ENCODE data around the gene DNAJB9. TPM values are rescaled to one million over a fixed set of nuclear protein-coding genes. Genes with fewer than 3 reads are reported as not detected.

The DNAJB9 gene
- total and polyA plus RNA-seq, 12 donors, result 8.4 to 175 (median 44.9) TPM

DNA sequence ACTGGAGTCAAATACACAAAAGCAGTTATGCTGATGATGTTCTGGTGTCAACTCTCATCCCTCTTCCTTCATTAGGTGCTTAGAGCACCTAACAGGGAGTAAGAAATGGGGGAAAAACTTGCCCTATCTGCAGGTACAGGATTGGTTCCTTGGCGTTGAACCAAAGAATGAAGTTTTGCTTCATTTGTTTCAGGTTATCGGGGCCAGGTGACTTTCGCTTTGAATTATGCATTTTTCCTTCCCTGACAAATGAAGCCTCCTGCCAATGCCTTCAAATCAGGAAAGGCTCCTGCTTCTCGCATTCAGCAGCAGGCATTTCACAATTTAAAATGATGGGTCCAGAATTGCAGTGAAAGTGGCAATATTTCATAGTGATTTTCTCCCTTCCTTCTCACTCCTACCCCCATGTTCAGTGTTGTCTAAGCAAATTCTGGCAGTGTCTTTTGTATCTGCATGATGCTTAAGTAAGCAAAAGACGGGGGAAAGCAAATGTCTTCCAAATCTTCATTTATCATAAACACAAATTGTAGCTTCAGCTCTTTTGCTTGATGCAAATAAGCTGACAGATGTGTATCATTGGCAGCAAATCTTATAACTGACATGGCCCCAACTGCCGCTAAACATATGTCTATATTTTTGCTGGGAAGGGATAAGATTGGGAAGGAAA, 29.4 kb downstream of the DNAJB9 start:
- no peak overlapping the region for H3K27ac ChIP-seq
- H3K36me3 ChIP-seq (replicated peaks in 1 of 2), result no peaks in the 10 kb centered on the region
- H3K27me3 ChIP-seq, result peaks cover 4% of the 10 kb centered on the region
- TF ChIP-seq, protein P1, sequence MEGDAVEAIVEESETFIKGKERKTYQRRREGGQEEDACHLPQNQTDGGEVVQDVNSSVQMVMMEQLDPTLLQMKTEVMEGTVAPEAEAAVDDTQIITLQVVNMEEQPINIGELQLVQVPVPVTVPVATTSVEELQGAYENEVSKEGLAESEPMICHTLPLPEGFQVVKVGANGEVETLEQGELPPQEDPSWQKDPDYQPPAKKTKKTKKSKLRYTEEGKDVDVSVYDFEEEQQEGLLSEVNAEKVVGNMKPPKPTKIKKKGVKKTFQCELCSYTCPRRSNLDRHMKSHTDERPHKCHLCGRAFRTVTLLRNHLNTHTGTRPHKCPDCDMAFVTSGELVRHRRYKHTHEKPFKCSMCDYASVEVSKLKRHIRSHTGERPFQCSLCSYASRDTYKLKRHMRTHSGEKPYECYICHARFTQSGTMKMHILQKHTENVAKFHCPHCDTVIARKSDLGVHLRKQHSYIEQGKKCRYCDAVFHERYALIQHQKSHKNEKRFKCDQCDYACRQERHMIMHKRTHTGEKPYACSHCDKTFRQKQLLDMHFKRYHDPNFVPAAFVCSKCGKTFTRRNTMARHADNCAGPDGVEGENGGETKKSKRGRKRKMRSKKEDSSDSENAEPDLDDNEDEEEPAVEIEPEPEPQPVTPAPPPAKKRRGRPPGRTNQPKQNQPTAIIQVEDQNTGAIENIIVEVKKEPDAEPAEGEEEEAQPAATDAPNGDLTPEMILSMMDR (IDR thresholded peaks at IDR 0.05), result no peak
- no peak for TF ChIP-seq POLR2A (IDR thresholded peaks at IDR 0.05)
- H3K4me1 ChIP-seq (replicated peaks in 1 of 2), result no peaks in the 10 kb centered on the region
- no peak overlapping the region for H3K4me3 ChIP-seq
- WGBS, 4 donors, result 77 to 86% (median 85%) methylated on average over 6 of the region's 6 CpGs
- no peaks in the 10 kb centered on the region for H3K9me3 ChIP-seq (replicated peaks in 1 of 3)
- DNase-seq, result no peak
- intact Hi-C loops (cut with DNase I), result no loop called here

- Histone ChIP-seq H3K27ac (no peak overlapping the region), H3K36me3 (replicated peaks in 1 of 2) (no peaks in the 10 kb centered on the region), H3K27me3 (peaks cover 4% of the 10 kb centered on the region), H3K9me3 (replicated peaks in 1 of 3) (no peaks in the 10 kb centered on the region), H3K4me3 (no peak overlapping the region), H3K4me1 (replicated peaks in 1 of 2) (no peaks in the 10 kb centered on the region)
- TF ChIP-seq POLR2A (IDR thresholded peaks at IDR 0.05), result no peak
- TF ChIP-seq, protein P1 (IDR thresholded peaks at IDR 0.05), result no peak
- intact Hi-C loops (cut with DNase I), result no loop called here
- DNase-seq, result no peak
- WGBS, 4 donors, result 48 to 68% (median 57%) methylated on average over 1 of the region's 1 CpG
Measured at GRCh38 chr7:108600399-108600798, 30.7 kb downstream of the DNAJB9 start.

GRCh38 chr7:108603656-108604306, 34.1 kb downstream of the DNAJB9 start:
- 75 to 79% (median 77%) methylated on average over 8 of the region's 8 CpGs for WGBS, 4 donors

GRCh38 chr7:108604307-108605077, 34.8 kb downstream of the DNAJB9 start:
- 77 to 89% (median 81%) methylated on average over 10 to 11 of the region's 11 CpGs for WGBS, 4 donors
- TF ChIP-seq, protein P1 (IDR thresholded peaks at IDR 0.05), result no peak
- TF ChIP-seq POLR2A (IDR thresholded peaks at IDR 0.05), result no peak

More at GRCh38 chr7:108603656-108604306, 34.1 kb downstream of the DNAJB9 start:
- no peak overlapping the region for H3K4me3 ChIP-seq
- H3K27ac ChIP-seq, result no peak overlapping the region
- no peak for DNase-seq
- TF ChIP-seq, protein P1 (IDR thresholded peaks at IDR 0.05), result no peak
- TF ChIP-seq POLR2A (IDR thresholded peaks at IDR 0.05), result no peak
- H3K4me1 ChIP-seq (replicated peaks in 1 of 2), result no peaks in the 10 kb centered on the region
- intact Hi-C loops (cut with DNase I), result no loop called here
- H3K36me3 ChIP-seq (replicated peaks in 1 of 2), result no peaks in the 10 kb centered on the region
- no peaks in the 10 kb centered on the region for H3K9me3 ChIP-seq (replicated peaks in 1 of 3)
- H3K27me3 ChIP-seq, result peaks cover 4% of the 10 kb centered on the region

More at GRCh38 chr7:108604307-108605077, 34.8 kb downstream of the DNAJB9 start:
- no peak overlapping the region for H3K27ac ChIP-seq
- H3K27me3 ChIP-seq, result peaks cover 4% of the 10 kb centered on the region
- no peak for DNase-seq
- intact Hi-C loops (cut with DNase I), result no loop called here
- no peaks in the 10 kb centered on the region for H3K4me1 ChIP-seq (replicated peaks in 1 of 2)
- H3K36me3 ChIP-seq (replicated peaks in 1 of 2), result no peaks in the 10 kb centered on the region
- H3K4me3 ChIP-seq, result no peak overlapping the region
- no peaks in the 10 kb centered on the region for H3K9me3 ChIP-seq (replicated peaks in 1 of 3)
